H1 (cell line): Measurements from ENCODE around the gene AP1M1. TPM values are rescaled to one million over a fixed set of nuclear protein-coding genes. Genes with fewer than 3 reads are reported as not detected.

Experiments used
- CTCF ChIA-PET: fragments of 300-600 bp; sonication (Branson Sonifier 250); formaldehyde crosslinking; loops from one replicate; lab custom pipeline; 2021; ENCODE audit not compliant: partially characterized antibody; lab: Charles Lee
- POLR2A ChIA-PET: fragments of 300-600 bp; sonication (Branson Sonifier 250); formaldehyde crosslinking; loops from one replicate; lab custom pipeline; 2021; ENCODE audit warnings: inconsistent platforms; ENCODE audit not compliant: partially characterized antibody; lab: Charles Lee
- DNase-seq, 2 experiments: peaks; one replicate each; pipeline versions ENCODE4 v3.0.0 to v3.0.0-alpha.2; 2010 to 2022; ENCODE audit warnings: low spot score in 2 of 2, low read depth in 1 of 2, mixed read lengths in 1 of 2
- FAIRE-seq: peaks from 2 replicates; lab custom pipeline; 2011; peaks lifted over from hg19 to GRCh38; lab: Jason Lieb, UNC
- H2AFZ ChIP-seq: 2 replicates; pipeline ENCODE4 v1.8.1; 2012; ENCODE audit warnings: low read length, inconsistent platforms
- H2AK5ac ChIP-seq: 2 replicates; pipeline ENCODE4 v1.6.1; 2013; ENCODE audit warnings: low read depth, low read length
- H2BK120ac ChIP-seq: replicated peaks from 2 replicates; pipeline ENCODE3; 2013; ENCODE audit warnings: low read depth, low read length, inconsistent platforms
- H2BK12ac ChIP-seq: 2 replicates; pipeline ENCODE4 v1.6.1; 2013; ENCODE audit warnings: low read depth, low read length
- H2BK15ac ChIP-seq: 2 replicates; pipeline ENCODE4 v1.6.1; 2013; ENCODE audit warnings: low read length
- H2BK20ac ChIP-seq: 2 replicates; pipeline ENCODE4 v1.6.1; 2013; ENCODE audit warnings: low read length
- H2BK5ac ChIP-seq: 2 replicates; pipeline ENCODE4 v1.6.1; 2013; ENCODE audit warnings: low read depth, low read length
- H3K14ac ChIP-seq: 2 replicates; pipeline ENCODE4 v1.6.1; 2013; ENCODE audit warnings: inconsistent platforms; ENCODE audit not compliant: insufficient read length
- H3K18ac ChIP-seq: 2 replicates; pipeline ENCODE4 v1.6.1; 2013; ENCODE audit warnings: low read length; ENCODE audit errors: extremely low read depth
- H3K23ac ChIP-seq: 2 replicates; pipeline ENCODE4 v1.6.1; 2013; ENCODE audit warnings: inconsistent platforms; ENCODE audit not compliant: insufficient read length
- H3K23me2 ChIP-seq: 2 replicates; pipeline ENCODE4 v1.6.1; 2013; ENCODE audit warnings: low read depth, low read length
- H3K27ac ChIP-seq: 2 replicates; pipeline ENCODE4 v1.6.1; 2011; ENCODE audit warnings: low read depth, low read length, inconsistent platforms
- H3K27me3 ChIP-seq, 4 experiments: replicated peaks in 1 of 4; 1 replicate in 1 of 4; 2 replicates in 3 of 4; pipeline versions ENCODE4 v1.6.1 to v1.8.1; 2011 to 2013; ENCODE audit warnings: low read length in 3 of 4, mild to moderate bottlenecking in 3 of 4, inconsistent platforms in 2 of 4, mixed read lengths in 2 of 4, moderate library complexity in 1 of 4; ENCODE audit not compliant: control insufficient read depth in 3 of 4, insufficient read depth in 3 of 4; ENCODE audit errors: extremely low read depth in 1 of 4
- H3K36me3 ChIP-seq, 4 experiments: 2 replicates each; pipeline versions ENCODE4 v1.6.1 to v1.8.1; 2011 to 2013; ENCODE audit warnings: mild to moderate bottlenecking in 4 of 4, low read length in 3 of 4, moderate library complexity in 2 of 4, control low read depth in 1 of 4, inconsistent platforms in 1 of 4; ENCODE audit not compliant: insufficient read depth in 4 of 4, control insufficient read depth in 2 of 4
- H3K4ac ChIP-seq: replicated peaks from 2 replicates; pipeline ENCODE3; 2013; ENCODE audit warnings: low read length, low read depth, mixed read lengths, inconsistent platforms; ENCODE audit not compliant: insufficient read length
- H3K4me1 ChIP-seq, 4 experiments: replicated peaks in 1 of 4; 1 replicate in 1 of 4; 2 replicates in 3 of 4; pipeline versions ENCODE4 v1.6.1 to v1.8.1; 2011 to 2013; ENCODE audit warnings: low read length in 3 of 4, inconsistent platforms in 2 of 4, mixed read lengths in 1 of 4; ENCODE audit not compliant: insufficient read depth in 4 of 4, control insufficient read depth in 3 of 4
- H3K4me2 ChIP-seq, 2 experiments: 2 replicates each; pipeline versions ENCODE4 v1.6.1 to v1.8.1; 2011 to 2013; ENCODE audit warnings: low read depth in 2 of 2, low read length in 2 of 2, control low read depth in 1 of 2, inconsistent platforms in 1 of 2, mild to moderate bottlenecking in 1 of 2; ENCODE audit not compliant: insufficient read depth in 1 of 2
- H3K4me3 ChIP-seq, 4 experiments: fragments of 200-600, 300-600 bp in 1 of 4; sonication (generic), shearing (Covaris generic), sonication (Bioruptor Twin) in 1 of 4; 2 replicates each; pipeline versions ENCODE4 v1.5.1 to v1.8.1; 2011 to 2016; ENCODE audit warnings: low read length in 4 of 4, low read depth in 3 of 4, control low read depth in 2 of 4, inconsistent platforms in 2 of 4, mild to moderate bottlenecking in 2 of 4, mixed read lengths in 1 of 4, moderate library complexity in 1 of 4; ENCODE audit not compliant: insufficient read depth in 2 of 4; ENCODE audit errors: extremely low read depth in 1 of 4
- H3K56ac ChIP-seq: replicated peaks from 2 replicates; pipeline ENCODE3; 2013; ENCODE audit warnings: low read depth, mild to moderate bottlenecking, mixed read lengths, low read length, inconsistent platforms; ENCODE audit not compliant: insufficient read length
- H3K79me1 ChIP-seq: 2 replicates; pipeline ENCODE4 v1.6.1; 2013; ENCODE audit warnings: low read depth, low read length, control low read depth
- H3K79me2 ChIP-seq, 2 experiments: 2 replicates each; pipeline versions ENCODE4 v1.6.1 to v1.8.1; 2012 to 2013; ENCODE audit warnings: low read length in 2 of 2, mild to moderate bottlenecking in 2 of 2, inconsistent platforms in 1 of 2; ENCODE audit not compliant: insufficient read depth in 2 of 2, control insufficient read depth in 1 of 2
- H3K9ac ChIP-seq, 4 experiments: replicated peaks in 1 of 4; 1 replicate in 1 of 4; 2 replicates in 3 of 4; pipeline versions ENCODE4 v1.6.1 to v1.8.1; 2011 to 2013; ENCODE audit warnings: low read depth in 3 of 4, low read length in 3 of 4, control low read depth in 2 of 4, mild to moderate bottlenecking in 2 of 4, moderate library complexity in 2 of 4, inconsistent platforms in 1 of 4; ENCODE audit errors: extremely low read depth in 1 of 4
- H3K9me3 ChIP-seq, 2 experiments: 2 replicates each; pipeline versions ENCODE4 v1.6.1 to v1.8.1; 2012 to 2013; ENCODE audit warnings: mild to moderate bottlenecking in 2 of 2, moderate library complexity in 2 of 2, control low read depth in 1 of 2, inconsistent platforms in 1 of 2, low read depth in 1 of 2, low read length in 1 of 2, mixed read lengths in 1 of 2; ENCODE audit not compliant: insufficient read depth in 2 of 2
- H4K20me1 ChIP-seq, 2 experiments: replicated peaks in 1 of 2; 2 replicates each; pipeline versions ENCODE3 to v1.8.1; 2011 to 2013; ENCODE audit warnings: inconsistent platforms in 2 of 2, low read length in 2 of 2, mild to moderate bottlenecking in 1 of 2; ENCODE audit not compliant: insufficient read depth in 2 of 2, control insufficient read depth in 1 of 2
- H4K5ac ChIP-seq: 2 replicates; pipeline ENCODE4 v1.6.1; 2013; ENCODE audit warnings: low read length, low read depth, mixed read lengths, inconsistent platforms; ENCODE audit not compliant: insufficient read length
- H4K8ac ChIP-seq: 2 replicates; pipeline ENCODE4 v1.8.0; 2013; ENCODE audit warnings: mild to moderate bottlenecking, moderate library complexity, low read length, inconsistent platforms; ENCODE audit not compliant: insufficient read depth; ENCODE audit errors: extremely low read depth
- H4K91ac ChIP-seq: replicated peaks from 2 replicates; pipeline ENCODE3; 2013; ENCODE audit warnings: low read length, mixed read lengths, inconsistent platforms; ENCODE audit not compliant: insufficient read length
- BCL11A ChIP-seq, 2 experiments: IDR thresholded peaks; one replicate each; pipeline ENCODE4 v1.6.1; 2011; ENCODE audit warnings: low read depth in 2 of 2, low read length in 2 of 2, mild to moderate bottlenecking in 2 of 2
- CBX8 ChIP-seq: fragments of 300-800, 300-1000 bp; sonication (generic); IDR thresholded peaks from 2 replicates; pipeline ENCODE4 v1.7.1; 2016; ENCODE audit warnings: low read depth, low read length, borderline replicate concordance
- EGR1 ChIP-seq: IDR thresholded peaks from 2 replicates; pipeline ENCODE4 v1.6.1; 2011; ENCODE audit warnings: low read depth, low read length, borderline replicate concordance
- EP300 ChIP-seq, 2 experiments: IDR thresholded peaks; 1 replicate in 1 of 2; 2 replicates in 1 of 2; pipeline ENCODE4 v1.6.1; 2011 to 2012; ENCODE audit warnings: low read depth in 2 of 2, low read length in 2 of 2, mild to moderate bottlenecking in 2 of 2, borderline replicate concordance in 1 of 2, inconsistent platforms in 1 of 2, moderate library complexity in 1 of 2
- FOSL1 ChIP-seq: IDR thresholded peaks from 2 replicates; pipeline ENCODE4 v1.6.1; 2011; ENCODE audit warnings: mild to moderate bottlenecking, low read depth, low read length, moderate library complexity; ENCODE audit not compliant: insufficient read depth
- GABPA ChIP-seq: IDR thresholded peaks from 2 replicates; pipeline ENCODE4 v1.6.1; 2011; ENCODE audit warnings: mild to moderate bottlenecking, low read length, moderate library complexity, borderline replicate concordance; ENCODE audit not compliant: insufficient read depth
- GTF2F1 ChIP-seq: IDR thresholded peaks from 2 replicates; pipeline ENCODE4 v1.6.1; 2012; ENCODE audit warnings: low read depth, low read length, improper control_type of control experiment, borderline replicate concordance
- JUN ChIP-seq: IDR thresholded peaks from 2 replicates; pipeline ENCODE4 v1.6.1; 2011; ENCODE audit warnings: low read depth, mild to moderate bottlenecking, improper control_type of control experiment, low read length
- JUND ChIP-seq: IDR thresholded peaks from 2 replicates; pipeline ENCODE4 v1.6.1; 2011; ENCODE audit warnings: mild to moderate bottlenecking, improper control_type of control experiment, low read length
- MAX ChIP-seq: IDR thresholded peaks from 2 replicates; pipeline ENCODE4 v1.6.1; 2012; ENCODE audit warnings: inconsistent platforms
- RAD21 ChIP-seq, 2 experiments: IDR thresholded peaks in 1 of 2; conservative IDR thresholded peaks in 1 of 2; 2 replicates each; pipeline ENCODE4 v1.6.1; 2011; ENCODE audit warnings: low read depth in 2 of 2, low read length in 2 of 2, improper control_type of control experiment in 1 of 2, inconsistent platforms in 1 of 2, mild to moderate bottlenecking in 1 of 2, moderate library complexity in 1 of 2
- WGBS, 2 experiments: shearing (Covaris generic) in 1 of 2; methylation state at CpG; one replicate each; pipeline versions ENCODE4 v1.1.6 to v1.1.7; 2013 to 2015; ENCODE audit warnings: low lambda C conversion rate in 2 of 2, mixed read lengths in 2 of 2, inconsistent platforms in 1 of 2, low coverage in 1 of 2, missing lambda C conversion rate in 1 of 2; ENCODE audit not compliant: insufficient replicate concordance in 2 of 2, insufficient coverage in 1 of 2, insufficient read length in 1 of 2; ENCODE audit errors: extremely low coverage in 1 of 2, missing lambda C conversion rate in 1 of 2; 5-methylcytosine and 5-hydroxymethylcytosine counted together
- polyA plus RNA-seq, 7 experiments: library from polyadenylated mRNA; depleted of rRNA in 3 of 7; stranded (reverse) in 5 of 7; unstranded in 2 of 7; fragments of >200 nt in 5 of 7; fragments of 200-250 nt in 2 of 7; gene quantifications; 1 replicate in 5 of 7; 2 replicates in 1 of 7; 4 replicates in 1 of 7; pipeline versions ENCODE4 v1.2.1 to v1.2.3, GENCODE V29; 2011 to 2013; ENCODE audit warnings: missing spikeins in 2 of 7, mixed read lengths in 2 of 7
- total RNA-seq: library from RNA; stranded (reverse); fragmentation: NEBNext Ultra II Directional; extraction: Animal tissue kit (Norgen Biotek cat#: 25700); gene quantifications from 2 replicates; pipeline ENCODE4 v1.2.1, GENCODE V29; 2021

Gene AP1M1
- total and polyA plus RNA-seq, 2 of the 8 experiments (the other 6 are each of a cell fraction or from before 2014, with no cell fraction given) = 30.9 to 37.5 TPM

DNA sequence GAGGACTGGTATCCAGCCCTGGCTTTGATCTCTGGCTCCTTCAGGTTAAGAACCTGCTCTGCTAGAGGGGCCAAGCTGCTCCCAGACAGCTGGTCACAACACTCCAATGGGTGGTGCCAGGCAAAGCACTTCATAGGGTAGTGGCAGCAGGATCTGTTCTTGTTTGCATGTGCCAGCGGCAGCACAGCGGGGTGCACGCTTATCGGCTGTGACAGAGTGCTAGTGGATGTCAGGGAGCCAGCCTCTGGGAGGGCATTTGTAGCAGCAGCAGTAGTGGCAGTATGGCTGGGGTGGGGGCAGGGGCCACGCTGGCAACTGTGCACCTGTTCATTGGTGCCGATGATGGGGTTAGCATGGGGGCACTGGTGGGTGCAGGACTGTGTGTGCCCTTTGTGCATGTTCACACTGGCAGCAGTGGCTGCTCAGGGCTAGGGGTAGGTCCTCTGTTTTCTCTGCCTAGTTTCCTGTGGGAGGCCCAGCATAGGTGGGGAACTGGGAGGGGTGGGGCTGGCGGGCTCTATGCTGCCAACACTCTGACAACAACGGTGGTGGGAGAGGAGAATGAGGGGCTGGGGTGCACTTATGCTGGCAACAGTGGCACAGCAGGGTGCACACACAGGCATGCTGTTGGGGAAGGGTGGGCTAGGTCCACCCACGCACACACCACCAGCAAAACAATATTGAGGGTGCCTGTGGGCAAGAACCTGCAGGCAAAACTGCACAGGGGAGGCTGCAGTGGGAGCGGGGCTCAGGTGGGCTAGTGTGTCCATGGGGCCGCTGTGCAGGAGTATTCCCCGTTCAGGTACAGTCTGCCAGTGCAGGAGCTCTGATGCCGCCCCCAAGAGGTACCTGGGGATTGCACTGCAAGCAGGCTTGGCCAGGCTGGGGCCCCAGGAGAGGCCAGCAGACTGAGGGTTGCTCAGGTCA, 19.3 kb downstream of the AP1M1 start:
- 91% methylated on average over 11 of the region's 13 CpGs; no CpG with 5 or more reads in 1 of the 2 experiments for WGBS, 2 experiments
- H3K79me2 ChIP-seq = no peaks in the 10 kb centered on the region
- H3K23ac ChIP-seq = no peak overlapping the region
- H3K4me3 ChIP-seq = no peak overlapping the region
- H3K14ac ChIP-seq = no peak overlapping the region
- H3K56ac ChIP-seq = no peak overlapping the region
- H4K5ac ChIP-seq = no peak overlapping the region
- H4K20me1 ChIP-seq = peaks cover 0 to 1% of the 10 kb centered on the region in 2 experiments
- H3K27me3 ChIP-seq = no peaks in the 10 kb centered on the region
- FAIRE-seq (no peak), DNase-seq (no peak)
- H3K23me2 ChIP-seq = no peaks in the 10 kb centered on the region
- H2AK5ac ChIP-seq = no peak overlapping the region
- H4K8ac ChIP-seq = no peak overlapping the region
- H2BK12ac ChIP-seq = no peak overlapping the region
- H4K91ac ChIP-seq = no peak overlapping the region
- no peak overlapping the region for H2BK20ac ChIP-seq
- H3K36me3 ChIP-seq = peaks cover 0 to 5% (median 0%) of the 10 kb centered on the region in 4 experiments; a peak in 2 of 8 replicates
- H3K79me1 ChIP-seq = no peaks in the 10 kb centered on the region
- H3K4me1 ChIP-seq = no peaks in the 10 kb centered on the region; a peak in 1 of 7 replicates
- H2BK120ac ChIP-seq = no peak overlapping the region
- POLR2A ChIA-PET = interaction anchor here (1.5 kb wide), 1 partner anchor 28 kb away, joined by 4 read pairs; no protein-coding TSS in a partner anchor
- H3K9ac ChIP-seq = no peak overlapping the region
- no peak overlapping the region for H3K4ac ChIP-seq
- no peak overlapping the region for H3K27ac ChIP-seq
- H2BK5ac ChIP-seq = no peak overlapping the region
- no peak overlapping the region for H3K18ac ChIP-seq
- H3K4me2 ChIP-seq = no peak overlapping the region
- H2BK15ac ChIP-seq = no peak overlapping the region
- CTCF ChIA-PET = no interaction called here
- no peak overlapping the region for H2AFZ ChIP-seq
- H3K9me3 ChIP-seq = no peaks in the 10 kb centered on the region
- no peak for TF ChIP-seq JUND
- TF ChIP-seq CBX8 = no peak
- TF ChIP-seq BCL11A (IDR thresholded peaks at IDR 0.05; ENCODE audit: low read depth in 2 of 2, low read length in 2 of 2) = no peak
- no peak for TF ChIP-seq EP300 (IDR thresholded peaks at IDR 0.05; ENCODE audit: borderline replicate concordance in 1 of 2, low read depth in 2 of 2, low read length in 2 of 2)
- TF ChIP-seq FOSL1 = no peak
- no peak for TF ChIP-seq GTF2F1
- no peak for TF ChIP-seq MAX
- TF ChIP-seq EGR1 = no peak
- TF ChIP-seq GABPA = no peak
- TF ChIP-seq RAD21 (IDR thresholded peaks at IDR 0.05 in 1 of 2, conservative IDR thresholded peaks at IDR 0.05 in 1 of 2; ENCODE audit: low read depth in 2 of 2, low read length in 2 of 2) = no peak
- TF ChIP-seq JUN = no peak
